ENCODE results near the gene TRIM31.

DNA sequence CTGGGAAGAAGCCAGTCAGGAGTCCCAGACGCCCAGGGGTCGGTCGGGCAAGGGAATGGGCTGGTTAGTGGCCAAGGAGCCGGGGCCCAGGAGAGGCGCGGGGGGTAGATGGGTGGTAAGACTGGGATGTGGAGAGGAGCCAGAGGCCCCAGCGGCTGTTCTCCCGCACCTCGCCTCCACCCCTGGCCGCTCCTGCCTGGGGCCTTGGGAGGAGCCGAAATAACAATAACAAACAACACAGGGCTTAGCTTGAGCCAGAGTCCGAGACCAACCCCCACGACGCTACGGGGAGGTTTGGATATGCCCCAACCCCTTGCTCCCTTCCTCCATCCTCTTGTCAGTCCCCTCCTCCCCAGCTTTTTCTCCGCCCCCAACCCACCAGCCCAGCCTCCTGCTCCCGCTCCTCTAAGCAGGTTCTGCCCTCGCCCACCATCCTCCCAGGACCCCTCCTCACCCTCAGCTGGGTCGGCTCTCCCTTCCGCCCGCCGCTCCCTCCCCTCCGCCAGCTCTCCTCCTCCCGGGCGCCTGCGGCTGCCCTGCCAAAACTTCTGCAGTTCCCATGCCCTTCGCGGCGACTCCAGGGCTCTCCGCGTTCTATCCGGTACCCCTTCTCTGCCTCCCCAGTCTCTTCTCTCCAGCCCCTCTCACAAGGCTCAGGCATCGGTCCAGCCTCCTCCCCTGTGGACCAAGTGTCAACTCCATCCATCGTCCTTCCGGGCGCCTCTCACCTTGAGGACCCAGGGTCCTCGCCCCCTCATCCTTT lies 38.4 kb downstream of the TRIM31 start:
- TF ChIP-seq, protein P1, sequence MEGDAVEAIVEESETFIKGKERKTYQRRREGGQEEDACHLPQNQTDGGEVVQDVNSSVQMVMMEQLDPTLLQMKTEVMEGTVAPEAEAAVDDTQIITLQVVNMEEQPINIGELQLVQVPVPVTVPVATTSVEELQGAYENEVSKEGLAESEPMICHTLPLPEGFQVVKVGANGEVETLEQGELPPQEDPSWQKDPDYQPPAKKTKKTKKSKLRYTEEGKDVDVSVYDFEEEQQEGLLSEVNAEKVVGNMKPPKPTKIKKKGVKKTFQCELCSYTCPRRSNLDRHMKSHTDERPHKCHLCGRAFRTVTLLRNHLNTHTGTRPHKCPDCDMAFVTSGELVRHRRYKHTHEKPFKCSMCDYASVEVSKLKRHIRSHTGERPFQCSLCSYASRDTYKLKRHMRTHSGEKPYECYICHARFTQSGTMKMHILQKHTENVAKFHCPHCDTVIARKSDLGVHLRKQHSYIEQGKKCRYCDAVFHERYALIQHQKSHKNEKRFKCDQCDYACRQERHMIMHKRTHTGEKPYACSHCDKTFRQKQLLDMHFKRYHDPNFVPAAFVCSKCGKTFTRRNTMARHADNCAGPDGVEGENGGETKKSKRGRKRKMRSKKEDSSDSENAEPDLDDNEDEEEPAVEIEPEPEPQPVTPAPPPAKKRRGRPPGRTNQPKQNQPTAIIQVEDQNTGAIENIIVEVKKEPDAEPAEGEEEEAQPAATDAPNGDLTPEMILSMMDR (IDR thresholded peaks at IDR 0.05), result no peak
- no peak for TF ChIP-seq POLR2A (IDR thresholded peaks at IDR 0.05)
